Measurements from ENCODE around the gene CDK12. TPM values are rescaled to one million over a fixed set of nuclear protein-coding genes. Genes with fewer than 3 reads are reported as not detected.

CDK12 gene
- total RNA-seq, 1 experiment from 2014 or later, result 51.2 TPM

GRCh38 chr17:39461113-39461925 lies at the start of gene CDK12 (continued):
- TF ChIP-seq ZBTB33 (IDR thresholded peaks at IDR 0.05; ENCODE audit: extremely low read depth, insufficient replicate concordance, low read length) (peak; percentile 100), POLR2A (IDR thresholded peaks at IDR 0.05; ENCODE audit: borderline replicate concordance, extremely low read depth, insufficient read depth, insufficient read length) (peak; percentile 93), YY1 (IDR thresholded peaks at IDR 0.05; ENCODE audit: extremely low read depth, insufficient replicate concordance, low read depth, low read length) (peak; percentile 70)

DNA sequence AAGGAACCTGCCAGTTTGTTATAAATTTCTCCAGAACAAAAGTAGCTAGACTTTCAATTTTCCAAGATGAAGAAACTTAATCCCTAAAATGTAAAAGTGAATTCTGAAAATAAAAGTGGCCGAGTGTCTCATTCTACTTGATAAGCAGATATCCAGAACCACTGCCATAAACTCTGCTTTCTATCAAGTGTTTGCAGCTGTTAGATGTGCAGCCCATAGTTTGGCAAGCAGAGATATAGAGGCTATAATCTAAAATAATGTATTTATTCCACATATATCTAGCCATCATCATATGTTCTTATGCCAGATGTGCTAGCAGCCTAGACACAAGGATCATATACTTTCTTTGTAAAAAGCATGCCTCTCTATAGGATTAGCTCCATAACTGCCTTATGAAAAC lies 45.1 kb upstream of the CDK12 start:
- no peaks in the 10 kb centered on the region for H3K9me2 ChIP-seq (ENCODE audit: insufficient read depth)
- H3K9me3 ChIP-seq (ENCODE audit: control insufficient read depth in 1 of 2, insufficient read depth in 1 of 2, low read depth in 1 of 2, low read length in 2 of 2), result no peaks in the 10 kb centered on the region
- H3K9ac ChIP-seq (ENCODE audit: low read length), result no peak overlapping the region
- H3K4me2 ChIP-seq (ENCODE audit: low read length), result no peak overlapping the region
- no peak overlapping the region for H2AFZ ChIP-seq (ENCODE audit: low read depth, low read length, poor library complexity, severe bottlenecking)
- no peaks in the 10 kb centered on the region for H3K27me3 ChIP-seq (ENCODE audit: insufficient read depth, low read length)
- no peaks in the 10 kb centered on the region for H4K20me1 ChIP-seq (ENCODE audit: insufficient read depth)
- no peak overlapping the region for H3K27ac ChIP-seq (ENCODE audit: low read depth, low read length)
- POLR2A ChIA-PET, result interaction anchor here (0.7 kb wide), 1 partner anchor 20 kb away, joined by 3 read pairs; no protein-coding TSS in a partner anchor
- CTCF ChIA-PET, result no interaction called here
- DNase-seq (ENCODE audit: low read depth, low spot score) (no peak), ATAC-seq (no peak)
- no peaks in the 10 kb centered on the region for H3K4me1 ChIP-seq (ENCODE audit: control insufficient read depth in 1 of 2, insufficient read depth in 2 of 2, low read length in 2 of 2)
- H3K79me2 ChIP-seq (ENCODE audit: insufficient read depth, low read length), result no peaks in the 10 kb centered on the region
- TSS peak; percentile 20 for BruUV-seq (replicated peaks)
- H3K4me3 ChIP-seq (replicated peaks in 1 of 2; ENCODE audit: low read depth in 1 of 2, low read length in 2 of 2), result no peak overlapping the region
- RAD21 ChIA-PET (ENCODE audit: low non-redundant PET in 1 of 2, low total read pairs in 2 of 2, uncharacterized antibody in 2 of 2, unreplicated experiment in 2 of 2), result no interaction called here
- peaks cover 39 to 45% of the 10 kb centered on the region in 2 experiments; a peak in 3 of 4 replicates for H3K36me3 ChIP-seq (ENCODE audit: control insufficient read depth in 1 of 2, insufficient read depth in 2 of 2, low read length in 2 of 2)
- intact Hi-C loops (cut with micrococcal nuclease), result loop anchor here (10.0 kb wide), 1 partner anchor 99 kb away; no protein-coding TSS in a partner anchor
- TF ChIP-seq REST (IDR thresholded peaks at IDR 0.05; ENCODE audit: low read depth) (no peak), YY1 (IDR thresholded peaks at IDR 0.05; ENCODE audit: extremely low read depth, insufficient replicate concordance, low read depth, low read length) (no peak), ZBTB33 (IDR thresholded peaks at IDR 0.05; ENCODE audit: extremely low read depth, insufficient replicate concordance, low read length) (no peak), FOSL1 (IDR thresholded peaks at IDR 0.05; ENCODE audit: low read depth) (no peak)
